Measurements from ENCODE around the gene TJP3.

TJP3 gene

DNA sequence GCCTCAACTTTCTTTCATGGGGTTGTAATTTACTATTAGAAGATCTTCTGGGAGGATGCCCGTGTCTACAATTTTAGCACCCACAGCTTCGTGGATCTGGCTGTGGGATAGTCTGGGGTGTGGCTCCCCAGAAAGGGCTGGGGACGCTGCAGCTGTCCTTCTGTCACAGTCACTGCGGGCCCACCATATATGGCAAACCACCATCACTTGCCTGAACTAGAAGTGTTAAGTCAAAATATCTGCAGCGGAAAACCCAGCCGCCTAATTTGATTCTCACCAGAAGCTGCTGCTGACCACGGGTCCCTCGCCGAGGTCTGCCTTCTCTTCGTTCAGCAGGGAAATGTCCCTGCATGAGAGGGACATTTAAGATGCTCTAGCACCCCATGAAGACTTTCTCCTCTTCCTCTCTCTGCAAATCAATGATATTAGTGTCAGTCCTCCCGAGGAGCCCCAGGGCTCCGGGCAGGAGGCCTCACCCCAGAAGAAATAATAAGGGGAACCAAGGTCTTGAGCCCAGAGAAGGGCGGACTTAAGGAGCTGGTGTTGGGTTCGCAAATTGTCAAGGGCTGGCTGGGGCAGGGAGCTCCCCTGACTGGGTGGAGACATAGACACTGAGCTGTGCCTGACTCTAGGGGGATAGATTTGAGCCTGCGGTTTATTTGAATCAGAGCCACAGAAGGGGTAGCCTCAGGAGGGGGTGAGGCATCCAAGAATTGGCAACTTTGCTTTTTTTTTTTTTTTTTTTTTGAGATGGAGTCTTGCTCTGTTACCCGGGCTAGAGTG is 81.0 kb downstream of the TJP3 start:
- FAIRE-seq, result no peak

DNA sequence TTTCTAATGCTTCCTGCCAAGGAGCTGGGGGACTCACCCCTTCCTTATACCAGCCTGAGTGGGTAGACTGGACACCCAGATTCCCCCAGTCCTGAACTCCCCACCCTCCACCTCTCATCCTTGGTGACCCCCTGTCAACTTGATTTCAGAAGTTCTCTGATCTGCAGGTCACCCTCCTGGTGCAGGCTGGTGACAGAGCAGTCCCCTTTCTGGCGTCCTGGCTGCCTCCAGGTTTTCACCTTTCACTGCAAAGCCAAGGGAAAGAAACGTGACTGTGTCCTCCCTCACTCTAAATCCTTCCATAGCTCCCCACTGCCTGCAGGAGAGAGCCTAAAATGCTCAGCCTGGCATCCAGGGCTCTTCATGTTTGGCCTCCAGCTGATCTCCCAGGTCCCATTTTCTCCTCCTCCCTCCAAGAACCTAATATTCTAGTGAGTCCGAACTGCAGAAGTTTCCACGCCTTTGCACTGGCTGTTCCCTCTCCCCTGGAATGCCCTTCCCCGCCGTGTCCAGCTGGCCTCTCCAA is 82.1 kb downstream of the TJP3 start:
- FAIRE-seq, result no peak

GRCh38 chr19:3790941-3791340 is 82.8 kb downstream of the TJP3 start:
- FAIRE-seq, result no peak

DNA sequence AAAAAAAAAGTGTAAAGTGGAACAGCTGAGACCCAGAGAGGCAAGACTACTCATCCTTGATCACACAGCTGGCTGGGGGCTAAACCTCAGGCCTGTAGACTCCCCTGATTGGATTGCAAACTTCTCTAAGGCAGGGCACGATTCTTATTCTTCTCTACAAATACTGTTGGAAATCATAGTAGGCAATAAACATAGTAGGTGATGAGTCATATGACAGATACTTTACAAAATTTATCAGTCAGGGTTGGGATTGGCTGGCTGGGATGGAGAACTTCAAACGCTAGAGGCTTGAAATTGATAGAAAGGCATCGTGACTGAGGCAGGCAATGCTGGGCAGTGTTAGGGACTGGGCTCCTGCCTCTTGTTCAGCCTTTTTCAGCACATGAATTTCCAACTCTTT is 83.9 kb downstream of the TJP3 start:
- no peak for FAIRE-seq

DNA sequence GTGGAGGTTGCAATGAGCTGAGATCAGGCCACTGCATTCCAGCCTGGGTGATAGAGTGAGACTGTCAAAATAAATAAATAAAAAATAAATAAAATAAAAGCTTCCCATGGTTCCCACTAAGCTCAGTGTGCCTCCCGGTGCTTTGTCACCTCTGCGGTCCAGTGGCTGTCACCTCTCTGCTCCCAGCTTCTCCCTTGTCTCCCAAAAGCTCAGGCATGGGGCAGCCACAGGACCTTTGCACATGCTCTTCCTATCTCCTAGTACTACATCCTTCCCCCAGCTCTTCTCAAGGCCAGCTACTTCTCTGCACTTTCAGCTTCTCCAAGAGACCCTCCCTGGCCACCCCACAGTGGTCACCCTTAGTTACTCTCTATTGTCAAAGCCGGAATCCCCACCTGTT is 85.6 kb downstream of the TJP3 start:
- FAIRE-seq, result no peak

GRCh38 chr19:3796358-3796757 is 88.2 kb downstream of the TJP3 start:
- no peak for FAIRE-seq

DNA sequence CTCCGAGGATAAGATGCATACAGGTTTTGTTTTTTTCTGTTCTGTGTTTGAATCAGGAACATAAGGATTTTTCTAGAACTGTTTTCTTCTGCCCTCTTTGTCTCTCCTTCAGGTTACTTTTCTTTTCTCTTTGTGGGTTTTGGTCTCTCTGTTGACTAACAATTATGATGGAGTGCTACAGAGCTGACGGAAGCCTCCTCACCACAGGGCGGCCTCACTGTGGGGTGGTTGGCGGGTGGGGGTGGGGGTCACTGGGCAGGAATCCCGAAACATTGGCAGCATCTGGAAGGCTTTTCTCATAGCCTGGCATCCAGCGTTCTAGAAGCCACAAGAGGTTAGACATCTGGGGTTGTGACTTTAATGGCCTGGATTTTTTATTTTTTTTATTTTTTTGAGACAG is 90.0 kb downstream of the TJP3 start:
- FAIRE-seq, result no peak

Data from A204.1 (cell line).